ENCODE data around the gene SLITRK2.

SLITRK2 gene

GRCh38 chrX:145817331-145818185 lies at the start of gene SLITRK2:
TSS of gene SLITRK2 (plus strand) at chrX:145817829. CDS start at chrX:145822426, 4,597 bp downstream.
- DNase-seq = no peak

- no peak for DNase-seq
Measured at GRCh38 chrX:145773006-145773405, 44.6 kb upstream of the SLITRK2 start.

- DNase-seq = no peak
Measured at GRCh38 chrX:145792281-145792680, 25.3 kb upstream of the SLITRK2 start.

DNA sequence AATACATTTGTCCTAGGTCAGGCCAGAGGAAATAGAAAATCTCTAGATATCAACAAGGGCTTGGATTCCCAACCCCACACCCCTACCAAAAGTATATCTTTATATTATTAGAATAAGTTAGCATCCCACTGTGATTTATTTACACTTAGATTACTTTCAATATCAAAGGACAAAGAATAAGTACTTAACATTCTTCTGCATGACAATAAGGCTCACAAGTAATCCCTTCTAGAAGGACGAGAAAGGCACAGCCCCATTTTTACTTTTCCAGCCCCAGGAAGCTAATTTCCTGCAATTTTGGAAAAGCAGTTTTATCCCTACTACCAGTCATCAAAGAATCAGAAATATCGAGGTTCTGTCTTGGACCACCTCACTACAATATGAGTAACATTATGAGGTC lies 14.1 kb upstream of the SLITRK2 start:
- no peak for DNase-seq

DNA sequence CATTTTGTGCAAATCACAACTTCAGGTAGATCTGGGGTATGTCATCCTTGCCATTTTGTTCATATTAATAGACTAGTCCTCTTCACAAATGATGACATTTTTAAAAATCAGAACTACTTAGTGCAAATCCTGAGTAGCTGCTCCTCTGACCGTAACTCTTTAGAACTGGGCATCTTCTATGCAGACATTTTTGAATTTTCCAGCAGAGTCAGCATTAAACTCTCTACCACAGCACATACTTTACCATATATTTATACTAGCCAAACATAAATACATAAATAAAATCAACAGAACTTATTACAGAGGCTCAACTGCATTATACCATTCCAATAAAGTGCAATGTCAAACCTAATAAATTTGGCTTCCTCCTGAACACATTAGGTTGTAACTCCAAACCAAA lies 4.5 kb upstream of the SLITRK2 start:
- no peak for DNase-seq

DNA sequence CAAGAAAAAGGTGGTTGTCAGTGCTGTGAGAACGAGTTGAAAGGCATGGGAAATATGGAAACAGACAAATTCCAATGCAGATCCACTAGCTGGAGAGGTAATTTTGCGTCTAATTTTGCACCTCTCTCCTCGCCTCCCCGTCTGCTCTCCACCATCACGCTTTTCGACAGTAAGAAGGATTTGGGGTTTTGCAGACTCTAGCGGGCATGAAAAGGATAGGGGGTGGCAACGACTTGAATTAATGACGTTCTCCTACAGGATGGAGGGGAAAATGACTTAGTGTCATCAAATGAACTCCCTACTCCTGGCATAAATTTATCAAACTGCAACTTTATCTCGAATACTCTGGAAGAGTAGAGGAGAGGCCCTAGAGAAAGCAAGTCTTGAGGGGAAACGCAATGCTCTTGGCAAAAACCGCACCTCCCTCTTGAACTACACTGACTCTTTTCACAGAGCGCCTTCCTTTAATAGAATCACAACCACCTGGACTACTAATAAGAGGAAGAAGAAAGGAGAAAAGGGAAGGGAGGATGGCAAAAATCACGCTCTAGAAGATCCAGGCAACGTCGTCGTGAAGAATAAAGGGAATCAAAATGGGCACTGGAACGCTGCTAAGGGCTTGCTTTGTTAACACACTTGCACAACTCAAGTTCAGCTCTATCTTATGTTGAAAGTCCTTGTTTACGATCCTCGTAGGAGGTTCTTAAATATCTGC lies 871 bp upstream of the SLITRK2 start:
- no peak for DNase-seq

DNA sequence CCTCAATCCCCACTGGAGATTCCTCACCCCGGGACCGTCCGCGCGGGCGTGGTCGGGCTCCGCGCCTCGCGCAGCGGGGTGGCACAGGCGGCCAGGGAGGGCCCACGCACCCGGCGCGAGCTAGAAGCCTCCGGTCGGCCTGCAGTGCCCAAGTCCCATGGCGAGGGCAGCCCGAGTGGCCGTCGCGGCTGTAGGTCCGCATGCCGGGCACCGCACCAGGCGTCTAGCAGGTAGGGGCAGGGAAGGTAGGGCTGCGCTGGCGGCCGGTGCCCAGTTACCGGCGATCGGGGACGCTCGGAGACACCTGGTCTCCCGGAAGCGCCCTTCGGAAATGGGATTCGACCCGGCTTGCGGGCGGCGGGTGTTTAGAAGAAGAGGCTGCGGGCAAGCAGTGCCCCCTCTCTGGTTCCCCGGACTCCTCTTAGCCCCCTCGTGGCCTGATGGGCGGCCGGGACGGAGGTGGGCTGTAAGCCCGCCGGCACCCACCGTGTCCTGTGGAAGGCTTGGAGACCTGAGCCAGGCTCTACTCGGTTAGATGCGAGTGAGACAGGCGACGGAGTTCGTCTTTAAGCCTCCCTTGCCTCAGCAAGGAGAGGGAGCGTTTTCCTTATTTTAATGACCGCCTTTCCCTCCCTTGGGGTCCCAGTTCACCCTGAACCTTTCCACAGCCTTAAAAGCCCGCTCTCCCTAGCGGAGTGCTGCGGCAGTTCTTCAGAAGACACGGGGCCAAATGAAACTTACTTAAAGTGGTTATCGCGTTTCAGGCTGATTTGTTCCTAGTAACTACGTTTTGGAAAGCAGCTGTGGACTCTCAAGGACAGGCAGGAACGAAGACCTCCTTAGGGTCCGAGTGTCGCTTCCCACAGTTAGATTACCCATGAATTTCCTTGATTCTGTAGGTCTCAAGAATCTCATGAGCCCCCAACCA lies 821 bp downstream of the SLITRK2 start:
- DNase-seq = no peak

DNA sequence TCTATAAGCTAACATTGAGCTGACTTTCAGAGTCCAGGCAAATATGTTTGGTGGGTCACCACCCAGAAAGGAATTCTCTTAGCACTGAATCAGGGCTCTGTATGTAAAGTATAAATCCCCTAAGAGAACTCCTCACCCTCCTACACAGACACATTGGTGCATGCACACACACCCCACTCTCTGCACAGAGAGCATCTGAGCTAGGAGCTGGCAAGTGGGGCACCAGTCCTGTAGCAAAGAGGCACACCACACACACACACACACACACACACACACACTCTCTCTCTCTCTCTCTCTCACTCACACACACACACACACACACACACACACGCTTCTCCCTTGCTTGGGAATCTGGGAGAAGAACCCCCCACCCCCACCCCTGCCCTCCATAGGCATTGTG lies 3.2 kb downstream of the SLITRK2 start:
- DNase-seq = no peak

- no peak for DNase-seq
Measured at GRCh38 chrX:145821291-145821897, 3.8 kb downstream of the SLITRK2 start.

- no peak for DNase-seq
Measured at GRCh38 chrX:145821898-145822571, 4.4 kb downstream of the SLITRK2 start.

DNA sequence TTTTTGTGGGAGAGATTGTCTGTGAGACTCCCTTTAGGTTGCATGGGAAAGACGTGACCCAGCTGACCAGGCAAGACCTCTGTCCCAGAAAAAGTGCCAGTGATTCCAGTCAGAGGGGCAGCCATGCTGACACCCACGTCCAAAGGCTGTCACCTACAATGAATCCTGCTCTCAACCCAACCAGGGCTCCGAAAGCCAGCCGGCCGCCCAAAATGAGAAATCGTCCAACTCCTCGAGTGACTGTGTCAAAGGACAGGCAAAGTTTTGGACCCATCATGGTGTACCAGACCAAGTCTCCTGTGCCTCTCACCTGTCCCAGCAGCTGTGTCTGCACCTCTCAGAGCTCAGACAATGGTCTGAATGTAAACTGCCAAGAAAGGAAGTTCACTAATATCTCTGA lies 5.5 kb downstream of the SLITRK2 start:
- no peak for DNase-seq

GRCh38 chrX:145825896-145826295 lies 8.3 kb downstream of the SLITRK2 start:
- no peak for DNase-seq

- no peak for DNase-seq
Measured at GRCh38 chrX:145826466-145826865, 8.8 kb downstream of the SLITRK2 start.

DNA sequence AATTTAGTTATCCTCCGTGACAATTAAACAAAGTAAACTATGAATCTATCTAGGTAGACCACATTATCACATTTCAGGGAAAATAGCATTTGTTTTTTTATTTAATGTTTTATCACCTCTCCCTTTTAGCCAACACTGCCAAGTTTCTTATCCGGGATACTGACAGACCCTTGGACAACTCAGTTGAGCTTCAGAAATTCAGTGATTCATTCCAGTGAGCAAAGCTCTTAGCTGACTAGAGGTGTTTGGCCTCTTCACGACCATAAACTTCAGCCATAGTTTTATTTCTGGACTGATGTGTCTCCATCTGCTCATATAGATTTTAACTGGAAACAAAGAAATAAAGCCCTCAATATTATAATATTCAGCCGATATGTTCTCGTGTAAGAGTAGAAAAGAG lies 15.2 kb downstream of the SLITRK2 start:
- no peak for DNase-seq

- DNase-seq = no peak
Measured at GRCh38 chrX:145840531-145840930, 22.9 kb downstream of the SLITRK2 start.

GRCh38 chrX:145843146-145843904 lies 25.7 kb downstream of the SLITRK2 start:
- DNase-seq = no peak

- DNase-seq = no peak
Measured at GRCh38 chrX:145844886-145845285, 27.3 kb downstream of the SLITRK2 start.

- DNase-seq = no peak
Measured at GRCh38 chrX:145848448-145848847, 30.8 kb downstream of the SLITRK2 start.

DNA sequence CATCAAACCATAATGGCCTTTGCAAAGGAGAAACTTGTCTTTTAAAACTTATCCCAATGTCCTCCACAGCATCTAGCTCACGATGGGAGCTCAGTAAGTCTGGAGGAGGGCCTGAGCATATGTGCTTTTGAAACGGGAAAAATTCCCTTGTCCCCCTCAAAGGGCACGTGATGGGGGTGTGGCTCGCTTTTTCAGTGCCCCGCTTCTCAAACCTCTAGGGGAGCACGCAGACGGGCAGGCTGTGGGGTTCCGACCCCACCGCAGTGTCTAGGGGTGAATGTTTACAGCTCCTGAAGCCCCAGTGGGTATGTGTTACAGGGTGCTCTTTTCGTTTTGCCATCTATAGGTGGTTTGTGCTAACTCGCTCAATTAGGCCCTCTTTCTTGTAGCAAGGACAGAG lies 31.2 kb downstream of the SLITRK2 start:
- no peak for DNase-seq

DNA sequence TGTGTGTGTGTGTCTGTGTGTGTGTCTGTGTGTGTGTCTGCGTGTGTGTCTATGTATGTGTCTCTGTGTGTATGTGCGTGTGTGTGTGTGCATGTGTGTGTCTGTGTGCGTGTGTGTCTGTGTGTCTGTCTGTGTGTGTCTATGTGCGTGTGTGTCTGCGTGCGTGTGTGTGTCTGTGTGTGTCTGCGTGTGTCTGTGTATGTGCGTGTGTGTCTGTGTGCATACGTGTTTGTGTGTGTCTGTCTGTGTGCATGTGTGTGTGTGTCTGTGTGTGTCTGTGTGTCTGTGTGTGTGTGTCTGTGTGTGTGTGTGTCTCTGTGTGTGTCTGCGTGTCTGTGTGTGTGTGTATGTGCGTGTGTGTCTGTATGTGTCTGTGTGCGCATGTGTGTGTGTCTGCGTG lies 35.6 kb downstream of the SLITRK2 start:
- no peak for DNase-seq

DNA sequence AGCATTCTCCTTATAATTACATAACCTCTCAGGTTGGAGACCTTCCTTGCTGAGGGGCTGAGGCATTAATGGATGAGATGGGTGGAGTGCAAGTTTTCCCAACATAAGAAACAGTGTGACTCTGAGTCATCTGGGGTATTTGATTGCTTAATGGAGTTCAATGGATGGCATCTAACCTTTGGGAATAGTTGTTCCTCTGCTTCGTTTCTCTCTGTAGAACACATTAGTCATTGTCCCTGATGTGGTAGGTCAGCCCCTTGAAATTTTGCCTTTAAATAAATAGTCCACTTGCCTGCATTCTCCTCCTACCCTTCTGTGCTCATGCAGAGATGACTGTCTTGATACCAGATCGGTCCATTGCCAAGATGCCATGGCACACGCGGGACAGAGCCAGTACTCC lies 38.6 kb downstream of the SLITRK2 start:
- no peak for DNase-seq

Measured in NCI-H345 (cell line).